HUES6 (cell line): Measurements from ENCODE around the gene MICB.
"Not testable (repeated sequence)": the region's sequence is repeated elsewhere in the genome, so short reads cannot be mapped to it uniquely, and the experiment has no call there.

Source experiments
- H3K27ac ChIP-seq: 2 replicates; pipeline ENCODE4 v1.7.0; 2013; ENCODE audit warnings: low read depth, mild to moderate bottlenecking, low read length, inconsistent platforms
- H3K27me3 ChIP-seq: 2 replicates; pipeline ENCODE4 v1.6.1; 2013; ENCODE audit warnings: low read length; ENCODE audit not compliant: control insufficient read depth, insufficient read depth
- H3K36me3 ChIP-seq: 2 replicates; pipeline ENCODE4 v1.6.1; 2013; ENCODE audit warnings: low read length; ENCODE audit not compliant: control insufficient read depth, insufficient read depth
- H3K4me1 ChIP-seq: 2 replicates; pipeline ENCODE4 v1.6.1; 2013; ENCODE audit warnings: low read length; ENCODE audit not compliant: control insufficient read depth, insufficient read depth
- H3K4me3 ChIP-seq: 2 replicates; pipeline ENCODE4 v1.5.1; 2013; ENCODE audit warnings: low read depth, low read length
- H3K9ac ChIP-seq: one replicate; pipeline ENCODE4 v1.6.1; 2013; ENCODE audit warnings: mild to moderate bottlenecking, low read length
- H3K9me3 ChIP-seq: 2 replicates; pipeline ENCODE4 v1.6.1; 2013; ENCODE audit warnings: low read depth, low read length; ENCODE audit not compliant: control insufficient read depth, insufficient read depth

MICB gene

DNA sequence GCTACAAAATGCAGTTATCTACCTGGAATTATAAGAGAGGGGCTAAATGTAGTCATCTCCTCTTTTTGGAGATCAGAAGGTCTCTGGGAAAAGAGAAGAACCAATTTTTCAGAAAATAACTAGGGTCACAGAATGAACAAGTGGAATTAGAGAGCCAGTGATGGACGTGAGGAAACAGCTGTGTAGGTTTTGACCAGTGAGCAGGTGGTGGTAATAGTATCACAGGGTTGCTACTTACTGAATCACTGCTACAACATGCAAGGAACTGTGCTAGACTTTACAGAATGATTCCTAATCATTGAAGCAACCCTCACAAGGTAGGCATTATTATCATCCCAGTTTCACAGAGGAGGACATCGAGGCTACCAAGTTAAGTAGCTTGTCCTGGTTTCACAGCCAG, 46.7 kb downstream of the MICB start:
- H3K27ac ChIP-seq: no peak overlapping the region
- no peak overlapping the region for H3K9ac ChIP-seq
- no peaks in the 10 kb centered on the region for H3K9me3 ChIP-seq
- H3K27me3 ChIP-seq: no peaks in the 10 kb centered on the region
- H3K4me3 ChIP-seq: no peak overlapping the region
- peaks cover 22% of the 10 kb centered on the region for H3K4me1 ChIP-seq
- peaks cover 31% of the 10 kb centered on the region for H3K36me3 ChIP-seq

DNA sequence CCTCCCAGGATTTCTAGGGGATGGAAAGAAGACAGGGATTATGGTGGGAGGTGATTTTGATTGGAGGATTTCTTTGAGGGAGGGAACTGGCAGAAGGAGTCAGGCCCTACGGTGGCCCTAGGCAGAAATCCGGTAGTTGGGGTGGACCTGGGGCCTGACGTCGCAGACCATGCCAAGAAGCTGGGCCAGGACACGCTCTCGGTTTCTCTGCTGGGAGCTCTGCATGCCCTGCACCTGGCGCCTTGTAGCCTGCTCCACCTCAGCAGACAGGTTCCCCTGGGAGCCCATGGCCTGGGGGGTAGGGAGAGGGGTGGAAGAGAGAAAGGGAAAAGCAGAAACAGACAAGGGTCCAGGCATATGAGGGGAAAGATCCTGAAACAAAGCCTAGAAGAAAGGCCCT, 47.3 kb downstream of the MICB start:
- peak overlapping the region; percentile 60 for H3K4me3 ChIP-seq

DNA sequence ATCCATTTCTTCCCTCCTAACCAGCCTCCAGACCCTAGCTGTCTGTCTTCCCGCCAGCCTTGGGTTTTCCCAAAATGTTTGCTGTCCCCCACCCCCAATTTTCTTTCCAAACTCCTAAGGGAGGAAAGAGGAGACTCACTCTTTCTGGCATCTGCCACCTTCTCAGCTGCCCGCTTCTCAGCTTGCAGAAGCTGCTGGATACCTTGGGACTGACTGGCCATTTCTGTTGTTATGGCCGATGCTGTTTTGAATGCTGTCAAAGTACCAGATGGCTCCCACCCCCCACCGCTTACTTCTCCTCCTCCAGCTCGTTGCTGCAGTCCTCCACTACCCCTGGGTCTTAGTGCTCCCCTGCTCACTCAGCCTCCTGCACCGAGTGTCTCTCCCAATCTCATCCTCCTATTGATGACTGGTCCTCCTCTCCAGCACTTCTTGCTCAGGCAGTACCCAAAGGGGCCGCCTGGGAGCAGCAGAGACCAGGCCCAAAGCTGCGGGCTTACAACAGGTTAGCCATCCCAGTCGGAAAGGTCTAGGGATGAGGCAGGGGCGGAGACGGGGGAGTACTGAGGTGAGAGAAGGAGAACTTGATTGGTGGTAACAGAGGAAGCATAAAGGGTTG, 48.5 kb downstream of the MICB start, which contains the start of gene ATP6V1G2:
ATP6V1G2 (minus strand) TSS at position 270 of the 619 bp plus-strand sequence; CDS start at position 221, 49 bp downstream.
- Histone ChIP-seq H3K27ac (peak within 1 kb of the TSS; percentile 31), H3K27me3 (no peaks in the 10 kb centered on the region), H3K36me3 (peaks cover 21% of the 10 kb centered on the region), H3K9ac (peak within 1 kb of the TSS; percentile 39), H3K9me3 (no peaks in the 10 kb centered on the region), H3K4me3 (peak within 1 kb of the TSS; percentile 60), H3K4me1 (peaks cover 15% of the 10 kb centered on the region; the same call in 1 of the 2 replicates)

More for the DNA sequence above, 47.3 kb downstream of the MICB start:
- H3K27ac ChIP-seq: no peak overlapping the region
- no peaks in the 10 kb centered on the region for H3K27me3 ChIP-seq
- H3K36me3 ChIP-seq: peaks cover 26% of the 10 kb centered on the region
- H3K9ac ChIP-seq: no peak overlapping the region
- H3K9me3 ChIP-seq: no peaks in the 10 kb centered on the region
- H3K4me1 ChIP-seq: peaks cover 16% of the 10 kb centered on the region

DNA sequence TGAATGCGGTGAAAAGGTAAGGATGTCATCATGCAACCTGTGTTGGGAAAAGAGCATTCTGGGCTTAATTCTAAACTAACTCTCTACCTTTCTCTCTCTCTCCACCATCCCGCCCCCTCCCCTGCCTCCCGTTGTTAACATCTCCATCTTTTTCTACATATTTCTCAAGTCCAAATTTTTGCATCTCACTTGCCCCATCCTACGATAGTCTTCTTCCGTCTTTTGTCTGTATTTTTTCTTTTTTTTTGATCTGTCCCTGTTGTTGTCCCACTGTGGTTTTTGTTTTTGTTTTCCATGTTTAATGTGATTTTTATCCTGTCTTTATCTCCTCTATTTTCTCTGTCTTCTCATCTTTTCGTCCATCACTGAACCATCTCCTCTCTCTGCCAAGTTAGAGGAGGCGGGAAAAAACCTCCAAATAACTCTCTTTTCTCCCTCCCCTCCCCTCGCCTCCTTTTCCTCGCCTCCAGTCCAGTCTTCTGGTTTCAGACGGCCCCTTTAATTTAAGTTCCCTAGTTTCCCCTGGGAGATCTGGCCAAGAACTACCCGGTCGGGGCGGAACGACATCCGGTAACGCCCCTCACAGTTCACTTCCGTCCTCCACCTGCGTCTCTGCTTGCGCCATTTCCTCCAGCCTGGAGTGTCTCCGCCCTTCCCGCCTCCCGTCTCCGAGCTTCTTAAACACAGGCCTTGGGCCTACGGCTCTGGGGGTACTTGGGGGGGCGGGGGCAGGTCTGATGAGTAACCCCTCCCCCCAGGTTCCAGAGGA, 49.2 kb downstream of the MICB start, which contains the start of gene NFKBIL1:
NFKBIL1 (plus strand) TSS at position 651 of the 769 bp plus-strand sequence; CDS start at position 738, 87 bp downstream.
- Histone ChIP-seq H3K36me3 (peaks cover 21% of the 10 kb centered on the region), H3K9ac (peak within 1 kb of the TSS; percentile 45), H3K4me1 (peaks cover 15% of the 10 kb centered on the region; the same call in 1 of the 2 replicates), H3K4me3 (peak within 1 kb of the TSS; percentile 60), H3K27ac (peak within 1 kb of the TSS; percentile 31), H3K27me3 (no peaks in the 10 kb centered on the region), H3K9me3 (no peaks in the 10 kb centered on the region)

DNA sequence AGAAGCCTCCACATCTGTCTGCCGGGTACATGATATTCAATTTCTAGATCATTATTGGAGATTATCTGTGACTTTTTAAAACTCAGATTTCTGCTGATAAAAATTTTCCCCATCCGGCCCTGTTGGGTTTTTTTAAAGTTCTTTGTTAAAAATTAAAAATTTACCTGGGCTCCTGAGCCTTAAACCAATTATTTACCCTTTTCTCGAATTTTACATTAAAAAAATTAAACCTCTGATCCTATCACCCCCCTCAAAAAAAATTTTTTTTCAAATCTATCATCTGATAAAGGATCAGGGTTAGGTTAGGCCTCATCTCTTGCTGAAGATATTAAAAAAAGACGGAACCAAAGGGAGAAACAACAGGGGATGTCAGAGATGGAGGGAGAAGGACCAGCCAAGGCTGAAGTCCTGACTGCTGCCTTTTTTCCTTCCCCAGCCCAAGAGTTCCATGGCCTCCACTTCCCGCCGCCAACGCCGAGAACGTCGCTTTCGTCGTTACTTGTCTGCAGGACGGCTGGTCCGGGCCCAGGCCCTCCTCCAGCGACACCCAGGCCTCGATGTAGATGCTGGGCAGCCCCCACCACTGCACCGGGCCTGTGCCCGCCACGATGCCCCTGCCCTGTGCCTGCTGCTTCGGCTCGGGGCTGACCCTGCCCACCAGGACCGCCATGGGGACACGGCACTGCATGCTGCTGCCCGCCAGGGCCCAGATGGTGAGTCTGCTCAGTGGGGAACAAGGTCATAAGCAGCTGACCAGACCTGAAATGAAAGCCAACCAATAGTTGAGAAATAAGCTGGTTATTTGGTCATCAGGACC, 50.0 kb downstream of the MICB start:
- no peaks in the 10 kb centered on the region for H3K27me3 ChIP-seq
- peaks cover 21% of the 10 kb centered on the region for H3K36me3 ChIP-seq
- H3K9me3 ChIP-seq: no peaks in the 10 kb centered on the region
- H3K4me1 ChIP-seq: peaks cover 15% of the 10 kb centered on the region; the same call in 1 of the 2 replicates
- H3K27ac ChIP-seq: peak overlapping the region; percentile 20; the same call in 1 of the 2 replicates
- H3K9ac ChIP-seq: peak overlapping the region; percentile 45
- H3K4me3 ChIP-seq: peak overlapping the region; percentile 60

DNA sequence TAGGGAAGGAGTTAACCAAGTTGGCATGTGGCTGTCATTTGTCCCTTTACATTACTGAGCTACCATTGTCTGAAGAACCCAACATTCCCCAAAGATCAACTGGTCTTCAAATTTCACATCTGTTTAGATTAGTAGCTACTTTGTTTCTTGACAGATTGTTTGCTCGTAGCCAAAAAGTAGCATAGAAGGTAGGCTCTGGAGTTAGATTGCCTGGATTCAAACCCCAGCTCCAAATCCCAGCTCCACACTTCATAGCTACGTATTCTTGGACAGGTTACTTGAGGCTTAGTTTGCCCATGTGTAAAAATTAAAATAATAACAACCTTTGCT, 50.6 kb downstream of the MICB start:
- Histone ChIP-seq H3K9ac (no peak overlapping the region), H3K4me1 (peaks cover 15% of the 10 kb centered on the region; the same call in 1 of the 2 replicates), H3K27ac (no peak overlapping the region), H3K36me3 (peaks cover 21% of the 10 kb centered on the region), H3K4me3 (0 out of 2 replicates have a peak overlapping the region, but pooled peaks have one; percentile 60), H3K9me3 (no peaks in the 10 kb centered on the region), H3K27me3 (no peaks in the 10 kb centered on the region)

DNA sequence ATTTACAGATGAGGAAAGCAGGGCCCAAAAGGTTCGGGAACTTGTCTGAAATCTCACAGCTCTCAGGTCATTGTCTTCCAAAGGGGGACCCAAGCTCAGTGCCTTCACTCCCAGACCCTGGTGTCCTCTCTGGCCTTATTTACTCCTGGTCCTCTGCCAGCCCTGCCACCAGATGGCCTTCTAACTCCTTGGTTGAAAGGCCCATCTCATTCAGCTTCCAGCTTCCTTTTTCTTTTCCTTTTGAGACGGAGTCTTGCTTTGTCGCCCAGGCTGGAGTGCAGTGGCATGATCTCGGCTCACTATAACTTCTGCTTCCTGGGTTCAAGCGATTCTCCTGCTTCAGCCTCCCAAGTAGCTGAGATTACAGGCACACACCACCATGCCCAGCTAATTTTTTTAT, 53.4 kb downstream of the MICB start:
- H3K36me3 ChIP-seq: peaks cover 23% of the 10 kb centered on the region

DNA sequence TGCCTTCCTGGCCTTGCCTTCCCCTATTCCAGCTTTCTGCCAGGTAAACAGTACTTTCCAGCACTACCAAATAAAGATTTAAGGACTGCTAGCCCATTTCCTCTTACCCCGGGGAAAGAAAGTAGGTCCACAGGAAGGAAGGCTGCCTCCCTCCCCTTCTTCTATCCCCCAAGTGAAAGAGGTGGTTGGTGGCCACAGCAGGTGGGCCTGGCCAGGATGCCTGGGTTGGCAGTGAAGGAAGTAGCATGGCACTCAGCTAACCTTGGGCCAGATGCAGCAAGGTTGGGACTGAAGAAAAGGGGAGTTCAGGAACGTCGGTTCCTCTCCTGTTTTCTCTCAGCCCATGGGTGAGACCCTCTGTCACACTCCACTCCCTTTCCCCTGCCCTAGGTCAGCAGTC, 58.4 kb downstream of the MICB start:
- H3K9ac ChIP-seq: no peak overlapping the region
- peaks cover 14% of the 10 kb centered on the region; the same call in 1 of the 2 replicates for H3K4me1 ChIP-seq
- H3K27me3 ChIP-seq: no peaks in the 10 kb centered on the region
- no peak overlapping the region for H3K27ac ChIP-seq
- H3K36me3 ChIP-seq: peaks cover 37% of the 10 kb centered on the region
- H3K4me3 ChIP-seq: no peak overlapping the region
- no peaks in the 10 kb centered on the region for H3K9me3 ChIP-seq

More for the DNA sequence above, 53.4 kb downstream of the MICB start:
- not testable (repeated sequence) for H3K4me3 ChIP-seq, H3K9me3 ChIP-seq, H3K9ac ChIP-seq, H3K27me3 ChIP-seq, H3K4me1 ChIP-seq, H3K27ac ChIP-seq

DNA sequence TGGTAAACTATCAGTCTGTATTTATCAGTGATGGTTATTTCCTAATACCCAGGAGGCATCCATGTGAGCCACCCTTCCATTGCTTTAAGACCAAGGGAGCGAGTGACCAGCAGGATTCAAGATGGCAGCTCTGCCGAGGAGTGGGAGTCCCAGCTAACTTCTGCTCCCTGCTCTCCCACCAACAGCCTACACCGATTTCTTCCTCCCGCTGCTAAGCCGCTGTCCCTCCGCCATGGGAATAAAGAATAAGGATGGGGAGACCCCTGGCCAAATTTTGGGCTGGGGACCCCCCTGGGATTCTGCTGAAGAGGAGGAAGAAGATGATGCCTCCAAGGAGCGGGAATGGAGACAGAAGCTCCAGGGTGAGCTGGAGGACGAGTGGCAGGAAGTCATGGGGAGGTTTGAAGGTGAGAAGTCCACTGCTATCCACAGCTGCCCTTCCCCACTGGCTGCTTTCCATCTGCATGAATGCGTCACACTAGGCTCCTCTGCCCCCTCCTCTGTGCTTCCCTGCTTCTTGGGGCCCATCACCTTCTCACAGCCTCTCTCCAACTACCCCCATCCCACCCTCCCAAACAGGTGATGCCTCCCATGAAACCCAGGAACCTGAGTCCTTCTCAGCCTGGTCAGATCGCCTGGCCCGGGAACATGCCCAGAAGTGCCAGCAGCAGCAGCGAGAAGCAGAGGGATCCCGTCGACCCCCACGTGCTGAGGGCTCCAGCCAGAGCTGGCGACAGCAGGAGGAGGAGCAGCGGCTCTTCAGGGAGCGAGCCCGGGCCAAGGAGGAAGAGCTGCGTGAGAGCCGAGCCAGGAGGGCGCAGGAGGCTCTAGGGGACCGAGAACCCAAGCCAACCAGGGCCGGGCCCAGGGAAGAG, 59.7 kb downstream of the MICB start:
- peaks cover 14% of the 10 kb centered on the region; the same call in 1 of the 2 replicates for H3K4me1 ChIP-seq
- no peaks in the 10 kb centered on the region for H3K9me3 ChIP-seq
- H3K9ac ChIP-seq: no peak overlapping the region

DNA sequence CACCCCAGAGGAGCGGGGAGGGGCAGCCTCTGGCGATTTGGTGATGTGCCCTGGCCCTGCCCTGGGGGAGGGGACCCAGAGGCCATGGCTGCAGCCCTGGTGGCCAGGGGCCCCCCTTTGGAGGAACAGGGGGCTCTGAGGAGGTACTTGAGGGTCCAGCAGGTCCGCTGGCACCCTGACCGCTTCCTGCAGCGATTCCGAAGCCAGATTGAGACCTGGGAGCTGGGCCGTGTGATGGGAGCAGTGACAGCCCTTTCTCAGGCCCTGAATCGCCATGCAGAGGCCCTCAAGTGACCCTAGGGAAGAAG, 60.3 kb downstream of the MICB start:
- no peak overlapping the region for H3K4me3 ChIP-seq
- peaks cover 14% of the 10 kb centered on the region; the same call in 1 of the 2 replicates for H3K4me1 ChIP-seq
- H3K27ac ChIP-seq: no peak overlapping the region
- peaks cover 37% of the 10 kb centered on the region for H3K36me3 ChIP-seq
- no peaks in the 10 kb centered on the region for H3K27me3 ChIP-seq
- H3K9me3 ChIP-seq: no peaks in the 10 kb centered on the region
- no peak overlapping the region for H3K9ac ChIP-seq

More for the DNA sequence above, 59.7 kb downstream of the MICB start:
- Histone ChIP-seq H3K4me3 (no peak overlapping the region), H3K27ac (no peak overlapping the region), H3K36me3 (peaks cover 37% of the 10 kb centered on the region), H3K27me3 (no peaks in the 10 kb centered on the region)
